GM19328 (cell line): ENCODE data around the gene PTPN14.

ENCODE experiments used
- ATAC-seq: cut with Tn5 transposase; IDR thresholded peaks from one replicate; pipeline ENCODE4 v1.9.1; 2021; ENCODE audit warnings: mild to moderate bottlenecking, moderate library complexity; ENCODE audit not compliant: unreplicated experiment

PTPN14 gene

GRCh38 chr1:214380396-214380795 lies 171.0 kb downstream of the PTPN14 start:
- ATAC-seq: no peak

- no peak for ATAC-seq
These were observed 172.0 kb downstream of the PTPN14 start for GRCh38 chr1:214379236-214379970.

DNA sequence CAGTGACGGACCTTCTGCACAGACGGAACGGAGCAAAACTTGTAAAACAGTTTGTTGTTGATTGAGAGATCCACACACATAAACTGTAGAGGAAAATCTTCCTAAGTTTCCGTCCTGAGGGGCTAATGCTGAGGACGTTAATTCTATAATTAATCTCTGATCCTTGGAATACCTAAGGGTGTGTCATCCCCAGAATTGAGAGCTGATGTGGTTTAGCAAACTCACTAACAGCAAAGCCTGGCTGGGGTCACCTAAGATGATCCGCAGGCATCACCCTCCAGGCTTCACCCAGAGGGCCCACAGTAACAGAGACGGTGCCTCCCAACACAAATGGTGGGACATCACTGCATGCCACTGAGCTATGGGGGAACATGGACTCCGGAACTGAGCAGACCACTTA lies 172.9 kb downstream of the PTPN14 start:
- ATAC-seq: no peak

DNA sequence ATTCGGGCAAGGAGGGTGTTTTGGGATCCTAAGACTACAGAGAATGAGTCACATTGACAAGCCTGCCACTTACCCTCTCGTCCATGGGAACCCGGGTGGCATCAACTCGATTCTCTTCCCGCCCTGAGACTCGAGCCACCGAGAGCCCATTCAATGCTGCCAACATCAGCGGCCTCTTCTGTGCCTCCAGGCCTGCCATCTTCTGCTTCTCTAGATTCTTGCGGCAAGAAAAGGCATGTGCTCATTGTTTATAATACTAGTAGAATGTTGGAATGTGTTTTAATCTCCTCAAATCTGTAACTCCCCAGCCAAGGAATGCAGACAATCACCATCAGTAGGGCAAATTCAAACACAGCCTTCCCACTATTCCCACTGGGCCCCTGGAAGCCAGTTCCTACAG lies 173.5 kb downstream of the PTPN14 start:
- ATAC-seq: no peak

- ATAC-seq: no peak
These were observed 173.9 kb downstream of the PTPN14 start for GRCh38 chr1:214377485-214377884.

- ATAC-seq: no peak
These were observed 179.3 kb downstream of the PTPN14 start for GRCh38 chr1:214372092-214372491.

DNA sequence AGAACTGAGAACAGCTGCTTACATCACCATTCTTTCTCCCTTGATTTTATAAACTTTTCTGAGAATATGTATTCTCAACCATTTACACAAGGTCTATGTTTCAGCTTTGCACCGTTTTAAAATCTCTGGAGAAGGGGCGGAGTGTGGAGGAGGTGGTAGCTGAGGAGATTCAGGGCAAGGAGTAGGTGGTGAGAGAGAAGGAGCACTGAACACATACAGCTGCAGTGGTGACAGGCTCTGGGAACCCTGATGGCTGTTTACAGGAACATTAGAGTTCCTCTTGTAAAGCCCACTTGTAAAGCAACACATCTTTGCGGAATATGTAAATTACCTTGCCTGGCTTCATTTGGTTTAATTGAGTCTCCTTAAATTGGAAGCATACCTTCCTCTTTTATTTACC lies 180.8 kb downstream of the PTPN14 start:
- ATAC-seq: no peak

DNA sequence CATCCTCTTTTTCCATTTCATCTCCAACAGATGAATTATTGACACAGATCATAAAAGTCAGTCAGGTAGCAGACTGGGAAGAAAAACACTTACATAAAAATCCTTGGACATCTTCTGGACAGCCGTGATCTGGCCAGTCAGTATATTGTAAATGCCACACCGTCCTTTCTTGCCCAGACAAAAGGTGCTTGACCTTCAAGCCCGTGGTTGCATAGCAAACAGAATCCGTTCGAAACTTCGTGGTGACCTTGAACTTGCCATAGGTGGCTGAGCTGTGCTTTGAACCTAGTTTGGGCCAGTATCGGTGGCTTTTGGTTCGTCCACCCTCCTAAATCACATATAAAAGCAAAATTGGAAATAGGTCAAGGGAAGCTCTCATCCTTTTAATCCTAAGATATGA lies 182.0 kb downstream of the PTPN14 start:
- ATAC-seq: no peak

- ATAC-seq: no peak
These were observed 183.6 kb downstream of the PTPN14 start for GRCh38 chr1:214367841-214368240.

GRCh38 chr1:214364786-214365295 lies 186.6 kb downstream of the PTPN14 start:
- ATAC-seq: no peak

GRCh38 chr1:214364386-214364785 lies 187.0 kb downstream of the PTPN14 start:
- no peak for ATAC-seq

DNA sequence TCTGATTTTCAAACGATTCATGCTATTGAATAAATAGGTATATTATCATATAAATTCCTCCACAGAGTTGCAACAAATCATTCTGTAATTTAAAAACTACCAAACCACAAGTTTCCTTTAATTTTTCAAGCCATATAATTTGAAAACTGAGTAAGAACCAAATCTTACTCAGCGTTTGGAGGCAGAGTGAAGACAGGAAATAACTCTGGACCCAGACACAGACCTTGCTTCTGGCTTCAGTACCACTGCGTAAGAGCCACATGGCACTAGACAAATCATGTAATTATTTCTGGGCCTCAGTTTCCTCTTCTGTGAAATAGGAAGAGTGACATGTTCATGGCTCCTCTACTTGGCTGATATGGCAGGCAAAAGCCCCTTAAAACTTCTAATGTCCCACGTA lies 188.0 kb downstream of the PTPN14 start:
- no peak for ATAC-seq

DNA sequence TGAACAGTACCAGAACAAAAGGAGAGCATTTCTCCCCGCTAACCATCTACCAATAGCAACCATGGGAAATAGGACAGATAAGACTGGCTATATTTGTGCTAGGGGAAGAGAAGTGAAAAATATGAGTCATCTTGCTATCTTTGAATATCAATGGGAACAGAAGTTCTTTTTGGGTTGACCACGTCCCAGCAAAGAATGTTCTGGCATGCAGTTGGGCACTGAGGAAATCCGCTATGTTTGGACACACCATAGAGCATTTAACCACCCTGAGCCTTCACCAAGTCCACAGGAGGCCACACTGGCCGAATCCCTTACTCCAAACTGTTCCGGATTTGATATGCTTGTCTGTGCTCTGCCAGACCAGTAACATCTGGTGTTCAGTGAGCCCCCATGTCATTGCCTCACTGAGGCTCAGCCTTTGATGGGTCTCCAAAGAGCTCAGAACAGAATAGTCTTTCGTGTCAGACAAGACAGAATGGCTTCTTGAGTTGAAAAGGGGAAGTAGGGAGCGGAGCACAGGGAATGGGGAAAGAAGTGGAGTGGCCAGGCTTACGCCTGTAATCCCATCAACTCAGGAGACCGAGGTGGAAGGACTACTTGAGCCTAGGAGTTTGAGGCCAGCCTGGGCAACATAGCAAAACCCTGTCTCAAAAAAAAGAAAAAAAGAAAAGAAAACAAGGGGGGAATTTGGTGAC lies 189.1 kb downstream of the PTPN14 start:
- ATAC-seq: no peak

GRCh38 chr1:214361636-214362035 lies 189.8 kb downstream of the PTPN14 start:
- no peak for ATAC-seq

DNA sequence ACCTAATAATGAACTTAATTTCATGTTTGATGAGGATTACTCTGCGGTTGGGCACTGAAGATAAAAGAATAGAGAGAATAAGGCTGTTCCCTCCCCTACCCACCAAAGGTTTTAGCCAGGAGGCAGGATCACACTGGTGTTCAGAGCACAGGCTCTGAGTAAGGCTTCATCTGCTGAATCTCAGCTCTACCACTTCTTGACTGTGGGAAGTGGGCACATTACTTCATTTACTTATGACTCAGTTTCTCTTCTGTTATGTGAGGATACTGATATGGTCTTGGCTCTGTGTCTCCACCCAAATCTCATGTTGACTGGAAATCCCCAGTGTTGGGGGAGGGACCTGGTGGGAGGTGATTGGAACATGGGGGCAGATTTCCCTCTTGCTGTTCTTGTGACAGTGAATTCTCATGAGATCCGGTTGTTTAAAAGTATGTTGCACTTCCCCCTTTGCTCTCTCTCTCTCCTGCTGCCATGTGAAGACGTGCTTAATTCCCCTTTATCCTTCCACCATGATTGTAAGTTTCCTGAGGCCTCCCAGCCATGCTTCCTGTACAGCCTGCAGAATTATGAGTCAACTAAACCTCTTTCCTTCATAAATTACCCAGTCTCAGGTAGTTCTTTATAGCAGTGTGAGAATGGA lies 190.8 kb downstream of the PTPN14 start:
- ATAC-seq: no peak

- ATAC-seq: no peak
These were observed 191.3 kb downstream of the PTPN14 start for GRCh38 chr1:214360116-214360515.

- ATAC-seq: no peak
These were observed 196.8 kb downstream of the PTPN14 start for GRCh38 chr1:214354440-214355148.

DNA sequence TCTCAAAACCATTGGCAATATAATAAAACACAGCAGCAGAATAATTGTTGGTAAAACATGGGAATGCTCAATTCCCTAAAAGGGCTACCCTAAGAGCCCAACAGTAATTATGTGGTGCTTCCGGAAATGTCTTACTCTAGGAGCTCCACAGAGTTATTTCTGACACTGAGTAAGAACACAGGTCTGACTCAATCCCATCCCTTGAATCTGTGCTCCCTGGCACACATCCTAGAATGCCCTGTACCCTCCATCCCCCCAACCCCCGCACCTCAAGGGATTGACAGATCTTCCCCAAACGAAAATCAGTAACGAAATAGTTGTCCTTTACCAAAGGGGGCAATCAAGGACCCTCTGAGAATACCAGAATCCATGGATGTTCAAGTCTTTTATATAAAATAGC lies 198.6 kb downstream of the PTPN14 start:
- ATAC-seq: no peak

DNA sequence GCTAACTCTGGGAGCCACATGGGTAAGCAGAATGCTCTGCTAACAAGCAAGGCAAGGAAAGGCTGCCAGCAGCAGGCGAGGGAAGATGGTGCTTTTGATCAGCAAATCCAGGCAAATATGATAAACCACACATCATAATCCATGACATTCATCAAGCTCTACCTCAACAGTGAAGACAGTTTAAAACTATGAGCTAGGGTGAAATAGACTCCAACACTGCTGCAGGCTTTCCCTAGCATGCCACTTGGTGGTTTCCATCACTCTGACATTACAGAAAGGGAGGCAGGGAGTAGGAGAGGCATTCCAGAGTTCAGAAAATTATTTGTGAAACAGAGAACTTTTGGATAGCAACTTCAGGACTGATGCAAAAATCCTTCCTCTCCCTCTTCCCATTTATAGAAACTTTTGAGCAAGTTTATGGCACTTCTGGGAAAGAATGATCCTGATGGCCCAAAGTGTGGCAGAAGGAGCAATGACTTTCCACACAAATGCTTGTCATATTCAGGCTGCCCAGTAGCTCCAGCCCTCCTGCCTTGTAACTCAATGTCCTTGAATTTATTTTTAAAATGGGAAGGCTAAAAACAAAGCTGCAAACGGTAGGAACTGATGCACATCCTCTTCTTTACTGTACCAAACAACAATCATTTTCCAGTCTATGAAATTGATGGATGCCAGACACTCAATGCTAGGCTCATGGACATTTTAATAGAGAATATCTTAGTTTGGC lies 199.7 kb downstream of the PTPN14 start:
- no peak for ATAC-seq

DNA sequence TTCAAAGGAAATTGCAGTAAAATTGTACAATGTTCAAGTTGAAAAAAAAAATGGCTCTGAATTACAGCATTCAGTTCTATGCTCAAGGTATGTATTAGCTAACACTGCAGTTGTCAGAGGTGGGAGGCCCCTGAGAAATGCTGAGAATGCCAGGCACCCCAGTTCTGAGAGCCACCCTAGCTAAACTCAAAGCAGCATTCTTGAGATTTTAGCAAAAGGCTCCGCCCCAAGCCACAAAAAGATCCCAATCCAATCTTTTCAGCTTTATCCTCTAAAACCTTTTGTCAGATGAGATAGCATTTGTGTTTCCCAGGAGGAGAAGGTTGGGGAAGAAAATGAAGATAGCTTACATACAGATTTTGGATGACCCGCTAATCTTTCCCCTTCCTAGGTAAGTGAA lies 201.6 kb downstream of the PTPN14 start:
- ATAC-seq: no peak

DNA sequence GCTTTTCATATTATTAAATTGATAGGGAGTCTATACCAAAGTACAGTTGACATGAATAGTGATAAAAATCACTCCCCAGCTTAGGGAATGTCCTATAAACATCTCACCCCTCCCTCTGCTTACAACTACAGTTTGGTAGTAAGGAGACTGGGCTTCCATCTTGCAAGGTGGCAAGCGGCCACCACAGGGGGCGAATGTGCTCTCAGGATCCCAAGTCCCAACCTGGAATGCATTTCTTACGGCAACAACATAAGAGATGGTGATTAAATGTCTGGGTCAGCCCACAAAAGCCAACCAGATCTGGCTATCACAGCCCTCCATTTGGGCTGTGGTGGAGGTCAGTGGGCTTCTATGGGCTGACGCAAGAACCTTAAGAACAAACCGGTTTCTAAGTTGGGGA lies 202.4 kb downstream of the PTPN14 start:
- no peak for ATAC-seq
